B cell (primary cell): ENCODE data around the gene EHD3. TPM values are rescaled to one million over a fixed set of nuclear protein-coding genes. Genes with fewer than 3 reads are reported as not detected.
A peak's percentile ranks its signal among the peaks of the same experiment; 100 is the strongest.

Source experiments
- ATAC-seq: fragments of 200-7000 bp; cut with Tn5 transposase; one replicate; pipeline ENCODE4 v1.10.0; 2021; ENCODE audit warnings: low read depth, mild to moderate bottlenecking, moderate number of reproducible peaks, moderate library complexity
- CTCF ChIA-PET: fragments of 350-600 bp; sonication (Branson Sonifier 250); formaldehyde crosslinking; loops from one replicate; lab custom pipeline; 2021; ENCODE audit warnings: antibody characterized with exemption, inconsistent platforms; lab: Charles Lee
- POLR2A ChIA-PET: fragments of 350-600 bp; sonication (Branson Sonifier 250); formaldehyde crosslinking; loops from one replicate; lab custom pipeline; 2021; ENCODE audit warnings: antibody characterized with exemption; lab: Charles Lee
- DNase-seq: peaks from one replicate; pipeline ENCODE4 v3.0.0; 2013
- H2AFZ ChIP-seq: 2 replicates; pipeline ENCODE4 v1.6.1; 2012; ENCODE audit warnings: mild to moderate bottlenecking, low read depth, low read length; ENCODE audit not compliant: insufficient read depth, poor library complexity, severe bottlenecking
- H3K27ac ChIP-seq, 2 donors: 1 replicate in 1 of 2; 2 replicates in 1 of 2; pipeline ENCODE4 v1.5.1; 2012 to 2013; ENCODE audit warnings: low read length in 2 of 2, mild to moderate bottlenecking in 2 of 2, moderate library complexity in 1 of 2
- H3K27me3 ChIP-seq, 4 experiments: fragments of 200-600 bp in 1 of 4; sonication (generic) in 1 of 4; replicated peaks in 1 of 4; 1 replicate in 2 of 4; 2 replicates in 2 of 4; pipeline versions ENCODE4 v1.6.1 to v1.7.0; 2013 to 2016; ENCODE audit warnings: low read length in 3 of 4, mild to moderate bottlenecking in 2 of 4, mixed read lengths in 1 of 4, moderate library complexity in 1 of 4; ENCODE audit not compliant: insufficient read depth in 4 of 4, control insufficient read depth in 3 of 4; ENCODE audit errors: control extremely low read depth in 1 of 4
- H3K36me3 ChIP-seq, 2 experiments: replicated peaks in 1 of 2; 1 replicate in 1 of 2; 2 replicates in 1 of 2; pipeline versions ENCODE4 v1.6.1 to v1.7.1; 2013; ENCODE audit warnings: low read length in 1 of 2; ENCODE audit not compliant: insufficient read depth in 2 of 2, control insufficient read depth in 1 of 2; ENCODE audit errors: control extremely low read depth in 1 of 2, extremely low read depth in 1 of 2
- H3K4me1 ChIP-seq, 2 donors: fragments of 200-600 bp in 1 of 2; sonication (generic) in 1 of 2; 1 replicate in 1 of 2; 2 replicates in 1 of 2; pipeline versions ENCODE4 v1.5.1 to v1.6.1; 2013 to 2017; ENCODE audit warnings: low read length in 2 of 2; ENCODE audit not compliant: control insufficient read depth in 2 of 2, insufficient read depth in 2 of 2
- H3K4me2 ChIP-seq: replicated peaks from 2 replicates; pipeline ENCODE3; 2012; ENCODE audit warnings: mild to moderate bottlenecking, low read depth, low read length; ENCODE audit not compliant: poor library complexity, severe bottlenecking
- H3K4me3 ChIP-seq, 5 experiments: fragments of 200-600 bp in 1 of 5; sonication (generic) in 1 of 5; 1 replicate in 3 of 5; 2 replicates in 2 of 5; pipeline versions ENCODE4 v1.5.1 to v1.7.0; 2011 to 2016; ENCODE audit warnings: low read length in 4 of 5, mild to moderate bottlenecking in 4 of 5, low read depth in 2 of 5, control low read depth in 1 of 5, moderate library complexity in 1 of 5; ENCODE audit not compliant: insufficient read depth in 1 of 5; ENCODE audit errors: control extremely low read depth in 1 of 5, extremely low read depth in 1 of 5
- H3K79me2 ChIP-seq: fragments of 200-600 bp; sonication (generic); one replicate; pipeline ENCODE4 v1.6.0; 2016; ENCODE audit warnings: low read length; ENCODE audit not compliant: control insufficient read depth, insufficient read depth
- H3K9ac ChIP-seq: fragments of 200-600 bp; sonication (generic); 2 replicates; pipeline ENCODE4 v1.6.1; 2017; ENCODE audit warnings: mild to moderate bottlenecking, low read length, moderate library complexity
- H3K9me3 ChIP-seq, 3 donors: one replicate each; pipeline versions ENCODE4 v1.6.1 to v1.7.1; 2013; ENCODE audit warnings: low read length in 2 of 3; ENCODE audit not compliant: control insufficient read depth in 2 of 3, insufficient read depth in 1 of 3; ENCODE audit errors: control extremely low read depth in 1 of 3
- H4K20me1 ChIP-seq: 2 replicates; pipeline ENCODE4 v1.6.0; 2012; ENCODE audit warnings: mild to moderate bottlenecking, low read length; ENCODE audit not compliant: insufficient read depth, control insufficient read depth, poor library complexity, severe bottlenecking
- H3K27ac Mint-ChIP-seq: one replicate; pipeline ENCODE4 v1.8.0; 2021; ENCODE audit warnings: mixed read lengths
- H3K27me3 Mint-ChIP-seq: one replicate; pipeline ENCODE4 v1.8.0; 2021; ENCODE audit warnings: mixed read lengths
- H3K4me1 Mint-ChIP-seq: one replicate; pipeline ENCODE4 v1.8.0; 2021; ENCODE audit warnings: mixed read lengths
- H3K4me3 Mint-ChIP-seq: one replicate; pipeline ENCODE4 v1.8.0; 2021; ENCODE audit warnings: mixed read lengths
- H3K9me3 Mint-ChIP-seq: one replicate; pipeline ENCODE4 v1.8.0; 2022; ENCODE audit warnings: mixed read lengths; ENCODE audit not compliant: insufficient read depth
- EZH2 ChIP-seq: IDR thresholded peaks from 2 replicates; pipeline ENCODE4 v1.6.1; 2012; ENCODE audit warnings: borderline replicate concordance, low read depth, mild to moderate bottlenecking, moderate library complexity, low read length; ENCODE audit not compliant: insufficient read depth, poor library complexity, severe bottlenecking
- WGBS: methylation state at CpG from one replicate; pipeline ENCODE4 v1.1.5; 2013; ENCODE audit warnings: missing lambda C conversion rate; ENCODE audit not compliant: insufficient coverage; 5-methylcytosine and 5-hydroxymethylcytosine counted together
- intact Hi-C: fragments of 100-400 bp; cut with micrococcal nuclease; formaldehyde crosslinking; loops from one replicate; pipeline ENCODE4 v1.10.0; 2022
- polyA plus RNA-seq: library from polyadenylated mRNA; depleted of rRNA; stranded (reverse); fragments of >200 nt; gene quantifications from 2 replicates; pipeline ENCODE4 v1.2.3, GENCODE V29; 2012
- total RNA-seq, 2 donors: library from RNA; stranded (reverse); fragments of 120-200 nt in 1 of 2; gene quantifications; 1 replicate in 1 of 2; 2 replicates in 1 of 2; pipeline versions ENCODE4 v1.2.3 to v1.2.4, GENCODE V29; 2013 to 2022
- TF ChIP-seq, protein P1 (sequence below): fragments of 200-600 bp; IDR thresholded peaks from one replicate; pipeline ENCODE4 v1.8.0; 2022; ENCODE audit warnings: antibody characterized with exemption, mild to moderate bottlenecking

The EHD3 gene
- total and polyA plus RNA-seq, 2 donors (not counting 1 experiment from before 2014, with no cell fraction given): 19.0 to 60.5 TPM

DNA sequence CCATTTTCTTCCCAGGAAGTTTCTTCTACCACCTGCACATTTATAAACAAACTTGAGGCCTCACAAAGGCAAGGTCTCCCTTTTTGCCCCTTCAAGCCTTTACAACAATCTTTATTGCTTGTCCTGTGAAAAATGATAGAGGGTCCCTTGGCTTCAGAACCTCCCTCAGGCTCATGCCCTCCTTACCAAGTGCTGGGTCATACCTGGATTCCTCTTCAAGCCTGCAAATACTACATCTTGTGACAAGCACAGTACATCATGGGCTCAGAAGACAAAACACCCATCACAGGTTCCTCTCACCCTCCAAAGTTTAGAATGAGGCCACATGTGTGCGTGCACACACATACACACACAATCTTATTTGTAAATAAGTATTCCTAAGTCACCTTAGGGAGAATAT lies 25.7 kb upstream of the EHD3 start:
- Histone ChIP-seq H3K4me3 (no peak overlapping the region), H4K20me1 (no peaks in the 10 kb centered on the region), H3K36me3 (peaks cover 0 to 3% of the 10 kb centered on the region in 2 experiments), H3K79me2 (no peaks in the 10 kb centered on the region), H3K27me3 (no peaks in the 10 kb centered on the region), H2AFZ (peak overlapping the region; percentile 67), H3K9ac (no peak overlapping the region), H3K4me1 (peaks cover 13 to 16% of the 10 kb centered on the region in 2 donors), H3K4me2 (peak overlapping the region; percentile 51), H3K9me3 (no peaks in the 10 kb centered on the region), H3K27ac (peak overlapping the region in 1 of 2 donors; percentile 23)
- Mint-ChIP-seq H3K4me1 (peaks cover 24% of the 10 kb centered on the region), H3K9me3 (no peaks in the 10 kb centered on the region), H3K27me3 (no peaks in the 10 kb centered on the region), H3K4me3 (peak overlapping the region; percentile 42), H3K27ac (peak overlapping the region; percentile 78)
- ATAC-seq (no peak), DNase-seq (no peak)
- TF ChIP-seq, protein P1, sequence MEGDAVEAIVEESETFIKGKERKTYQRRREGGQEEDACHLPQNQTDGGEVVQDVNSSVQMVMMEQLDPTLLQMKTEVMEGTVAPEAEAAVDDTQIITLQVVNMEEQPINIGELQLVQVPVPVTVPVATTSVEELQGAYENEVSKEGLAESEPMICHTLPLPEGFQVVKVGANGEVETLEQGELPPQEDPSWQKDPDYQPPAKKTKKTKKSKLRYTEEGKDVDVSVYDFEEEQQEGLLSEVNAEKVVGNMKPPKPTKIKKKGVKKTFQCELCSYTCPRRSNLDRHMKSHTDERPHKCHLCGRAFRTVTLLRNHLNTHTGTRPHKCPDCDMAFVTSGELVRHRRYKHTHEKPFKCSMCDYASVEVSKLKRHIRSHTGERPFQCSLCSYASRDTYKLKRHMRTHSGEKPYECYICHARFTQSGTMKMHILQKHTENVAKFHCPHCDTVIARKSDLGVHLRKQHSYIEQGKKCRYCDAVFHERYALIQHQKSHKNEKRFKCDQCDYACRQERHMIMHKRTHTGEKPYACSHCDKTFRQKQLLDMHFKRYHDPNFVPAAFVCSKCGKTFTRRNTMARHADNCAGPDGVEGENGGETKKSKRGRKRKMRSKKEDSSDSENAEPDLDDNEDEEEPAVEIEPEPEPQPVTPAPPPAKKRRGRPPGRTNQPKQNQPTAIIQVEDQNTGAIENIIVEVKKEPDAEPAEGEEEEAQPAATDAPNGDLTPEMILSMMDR: no peak
- intact Hi-C loops: no loop called here
- POLR2A ChIA-PET: interaction anchor here (0.7 to 1.0 kb wide), 2 partner anchors 13 to 123 kb away, joined by 3 to 5 read pairs; no protein-coding TSS in a partner anchor
- no CpG with 5 or more reads among the region's 1 CpG for WGBS
- CTCF ChIA-PET: interaction anchor here (1.0 to 3.0 kb wide), 12 partner anchors 8 to 346 kb away, joined by 4 to 17 read pairs (median 6); partner anchors contain the start of genes CAPN14 and EHD3

DNA sequence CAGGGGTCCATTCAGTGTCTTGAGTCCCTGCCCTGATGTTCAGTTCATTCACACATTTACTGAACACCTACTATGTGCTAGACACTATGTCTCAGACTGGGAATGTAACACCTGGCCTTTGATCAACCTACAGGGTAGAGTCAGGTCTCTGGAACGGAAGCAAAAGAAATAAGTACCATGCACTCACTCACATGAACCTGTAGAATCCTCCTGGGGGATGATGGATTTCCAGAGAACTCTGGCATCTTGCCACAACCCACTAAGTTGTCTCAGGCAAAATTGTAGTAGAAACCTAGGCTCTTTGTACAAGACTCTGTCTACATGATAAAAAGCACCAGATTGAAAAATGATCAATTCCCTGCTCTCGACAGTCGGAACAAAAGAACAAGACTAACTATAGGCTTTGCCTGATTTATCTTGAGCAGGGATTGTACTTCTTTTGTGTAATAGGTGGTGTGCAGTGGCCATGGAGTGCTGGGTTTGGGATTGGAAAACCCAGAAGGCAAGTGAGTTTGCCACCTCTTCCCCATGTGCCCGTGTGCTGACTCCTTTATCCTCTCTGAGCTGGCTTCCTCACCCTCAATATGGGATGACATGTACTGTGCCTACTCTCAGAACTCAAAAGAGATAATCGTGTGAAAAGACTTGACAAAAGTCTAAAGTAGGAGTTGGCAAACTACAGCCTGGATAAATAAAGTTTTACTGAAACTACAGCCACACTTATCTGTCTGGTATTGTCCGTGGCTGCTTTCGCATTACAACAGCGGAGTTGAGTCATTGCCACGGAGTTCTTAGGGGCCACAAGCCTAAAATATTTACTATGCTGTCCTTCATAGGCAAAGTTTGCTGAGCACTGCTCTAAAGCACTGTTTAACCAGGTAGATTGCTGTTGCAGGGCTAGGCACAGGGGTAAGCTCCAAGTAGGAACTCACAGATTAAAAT lies 21.0 kb upstream of the EHD3 start:
- no peak overlapping the region for H3K4me3 ChIP-seq
- no peak for TF ChIP-seq EZH2
- TF ChIP-seq, protein P1: no peak
- H3K9me3 ChIP-seq: no peaks in the 10 kb centered on the region
- H3K4me1 ChIP-seq: peaks cover 51 to 55% of the 10 kb centered on the region in 2 donors
- no peak for ATAC-seq
- CTCF ChIA-PET: interaction anchor here (2.0 kb wide), 1 partner anchor 43 kb away, joined by 5 read pairs; no protein-coding TSS in a partner anchor
- DNase-seq: no peak
- no peaks in the 10 kb centered on the region for H3K79me2 ChIP-seq
- H3K27me3 ChIP-seq: no peaks in the 10 kb centered on the region
- no peak overlapping the region for H3K27ac ChIP-seq
- H3K27ac Mint-ChIP-seq: peak overlapping the region; percentile 34
- POLR2A ChIA-PET: no interaction called here
- peaks cover 62% of the 10 kb centered on the region for H3K4me1 Mint-ChIP-seq
- H4K20me1 ChIP-seq: no peaks in the 10 kb centered on the region
- H3K36me3 ChIP-seq: no peaks in the 10 kb centered on the region
- H3K9ac ChIP-seq: no peak overlapping the region
- WGBS: 83% methylated on average over 6 of the region's 9 CpGs
- no peaks in the 10 kb centered on the region for H3K27me3 Mint-ChIP-seq
- no peak overlapping the region for H2AFZ ChIP-seq
- intact Hi-C loops: no loop called here
- H3K9me3 Mint-ChIP-seq: no peaks in the 10 kb centered on the region
- no peak overlapping the region for H3K4me2 ChIP-seq
- H3K4me3 Mint-ChIP-seq: no peak overlapping the region
